Neural cell (in vitro differentiated cells): ENCODE results near the gene NDOR1.

Experiments used
- CTCF ChIP-seq: fragments of 450-650 bp; IDR thresholded peaks from 2 replicates; pipeline ENCODE4 v1.5.1; 2014; ENCODE audit warnings: antibody characterized with exemption, mild to moderate bottlenecking, moderate library complexity; ENCODE audit not compliant: poor library complexity, severe bottlenecking
- EZH2 ChIP-seq: fragments of 200-600, 300-800 bp; shearing (Covaris generic), sonication (generic); IDR thresholded peaks from 2 replicates; pipeline ENCODE4 v1.6.1; 2014; ENCODE audit warnings: antibody characterized with exemption, low read length, borderline replicate concordance, mild to moderate bottlenecking; ENCODE audit not compliant: insufficient read depth, poor library complexity, severe bottlenecking
- MXI1 ChIP-seq: fragments of 450-650 bp; conservative IDR thresholded peaks from 2 replicates; pipeline ENCODE4 v1.6.1; 2014; ENCODE audit warnings: antibody characterized with exemption, mild to moderate bottlenecking; ENCODE audit not compliant: poor library complexity, severe bottlenecking
- POLR2AphosphoS5 ChIP-seq: IDR thresholded peaks from 2 replicates; pipeline ENCODE4 v1.6.1; 2012

- no peak for TF ChIP-seq CTCF
- no peak for TF ChIP-seq EZH2
- TF ChIP-seq MXI1 = no peak
- no peak for TF ChIP-seq POLR2AphosphoS5
Measured at GRCh38 chr9:137165250-137165836, 40.2 kb upstream of the NDOR1 start.
